Stimulated activated CD8-positive, alpha-beta memory T cell treated with anti-CD3 and anti-CD28 coated beads, Interleukin-12 subunit alpha, Interleukin-12 subunit beta, amount 100 ng/mL, for 1 hour (primary cell): Measurements from ENCODE around the gene ATP8A1.

Experiments
- DNase-seq: peaks from one replicate; pipeline ENCODE4 v3.0.0-alpha.2; 2020; ENCODE audit warnings: low read depth

Gene ATP8A1

GRCh38 chr4:42364266-42365053 lies 292.4 kb downstream of the ATP8A1 start:
- DNase-seq, result no peak

GRCh38 chr4:42363614-42364013 lies 293.3 kb downstream of the ATP8A1 start:
- DNase-seq, result no peak

GRCh38 chr4:42362591-42362990 lies 294.3 kb downstream of the ATP8A1 start:
- no peak for DNase-seq

- no peak for DNase-seq
Measured at GRCh38 chr4:42361456-42361855, 295.4 kb downstream of the ATP8A1 start.

GRCh38 chr4:42360256-42360669 lies 296.6 kb downstream of the ATP8A1 start:
- DNase-seq, result no peak

GRCh38 chr4:42359711-42360110 lies 297.2 kb downstream of the ATP8A1 start:
- DNase-seq, result no peak
